Measurements from ENCODE around the gene RAP1GAP. TPM values are rescaled to one million over a fixed set of nuclear protein-coding genes. Genes with fewer than 3 reads are reported as not detected.

RAP1GAP gene
- total RNA-seq, 4 donors from 2014 or later = 1.9 to 6.8 (median 5.0) TPM

DNA sequence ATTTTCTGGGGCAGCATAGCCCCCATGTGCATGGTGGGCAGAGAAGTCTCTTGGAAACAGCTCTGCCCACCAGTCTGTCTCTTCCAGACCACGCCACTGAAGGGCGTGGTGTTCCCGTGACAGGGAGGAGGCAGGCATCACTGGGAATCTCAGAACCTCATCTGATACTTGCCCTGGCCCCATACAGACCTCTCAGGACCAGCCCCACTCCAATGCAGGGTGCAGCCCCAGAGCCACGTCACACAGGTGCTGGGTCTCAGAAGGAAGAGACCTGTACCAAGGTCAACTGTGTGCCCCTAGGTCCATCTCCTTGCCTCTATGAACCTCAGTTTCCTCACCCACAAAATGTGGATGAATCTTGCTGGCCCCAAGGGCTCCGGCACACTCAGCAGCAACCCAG, 7.3 kb downstream of the RAP1GAP start:
- no peak for TF ChIP-seq POLR2A (IDR thresholded peaks at IDR 0.05)
- TF ChIP-seq, protein P1, sequence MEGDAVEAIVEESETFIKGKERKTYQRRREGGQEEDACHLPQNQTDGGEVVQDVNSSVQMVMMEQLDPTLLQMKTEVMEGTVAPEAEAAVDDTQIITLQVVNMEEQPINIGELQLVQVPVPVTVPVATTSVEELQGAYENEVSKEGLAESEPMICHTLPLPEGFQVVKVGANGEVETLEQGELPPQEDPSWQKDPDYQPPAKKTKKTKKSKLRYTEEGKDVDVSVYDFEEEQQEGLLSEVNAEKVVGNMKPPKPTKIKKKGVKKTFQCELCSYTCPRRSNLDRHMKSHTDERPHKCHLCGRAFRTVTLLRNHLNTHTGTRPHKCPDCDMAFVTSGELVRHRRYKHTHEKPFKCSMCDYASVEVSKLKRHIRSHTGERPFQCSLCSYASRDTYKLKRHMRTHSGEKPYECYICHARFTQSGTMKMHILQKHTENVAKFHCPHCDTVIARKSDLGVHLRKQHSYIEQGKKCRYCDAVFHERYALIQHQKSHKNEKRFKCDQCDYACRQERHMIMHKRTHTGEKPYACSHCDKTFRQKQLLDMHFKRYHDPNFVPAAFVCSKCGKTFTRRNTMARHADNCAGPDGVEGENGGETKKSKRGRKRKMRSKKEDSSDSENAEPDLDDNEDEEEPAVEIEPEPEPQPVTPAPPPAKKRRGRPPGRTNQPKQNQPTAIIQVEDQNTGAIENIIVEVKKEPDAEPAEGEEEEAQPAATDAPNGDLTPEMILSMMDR (IDR thresholded peaks at IDR 0.05) = no peak
- peaks cover 4 to 22% (median 7%) of the 10 kb centered on the region in 3 donors for H3K4me1 ChIP-seq
- no peak overlapping the region for H3K27ac ChIP-seq
- no peaks in the 10 kb centered on the region for H3K36me3 ChIP-seq
- WGBS, 2 donors = 69% methylated on average over 3 of the region's 5 CpGs; no CpG with 5 or more reads in 1 of the 2 donors
- no peaks in the 10 kb centered on the region for H3K9me3 ChIP-seq
- no peak for DNase-seq
- intact Hi-C loops (cut with DNase I) = no loop called here
- H3K27me3 ChIP-seq = peaks cover 0 to 77% (median 0%) of the 10 kb centered on the region in 4 donors
- H3K4me3 ChIP-seq = no peak overlapping the region

DNA sequence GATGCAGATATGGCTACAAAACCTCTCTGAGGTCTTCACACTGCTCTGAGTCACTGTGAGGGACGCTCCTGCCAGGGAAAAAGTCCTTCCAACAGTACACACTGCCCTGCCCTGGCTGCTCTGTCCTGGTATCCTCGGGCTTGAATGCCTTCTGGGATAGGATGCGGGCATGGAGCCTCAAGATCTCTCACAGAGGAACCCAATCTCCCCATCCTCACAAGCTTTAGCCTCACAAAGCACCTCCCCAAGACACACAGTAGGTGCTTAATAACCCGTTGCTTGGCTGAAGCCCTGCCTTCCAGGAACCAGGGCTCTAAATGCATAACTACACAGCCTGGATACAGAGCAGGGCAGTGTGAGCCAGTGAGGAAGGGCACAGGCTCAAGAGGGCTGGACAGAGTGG, 9.2 kb downstream of the RAP1GAP start:
- Histone ChIP-seq H3K4me1 (peaks cover 4 to 22% (median 4%) of the 10 kb centered on the region in 3 donors), H3K27ac (no peak overlapping the region), H3K27me3 (peaks cover 0 to 57% (median 0%) of the 10 kb centered on the region in 4 donors), H3K9me3 (no peaks in the 10 kb centered on the region), H3K36me3 (no peaks in the 10 kb centered on the region), H3K4me3 (no peak overlapping the region)
- TF ChIP-seq, protein P1 (IDR thresholded peaks at IDR 0.05) = no peak
- no peak for TF ChIP-seq POLR2A (IDR thresholded peaks at IDR 0.05)
- WGBS, 2 donors = 50% methylated on average over 2 of the region's 4 CpGs; no CpG with 5 or more reads in 1 of the 2 donors
- intact Hi-C loops (cut with DNase I) = loop anchor here (10.0 kb wide), 2 partner anchors 135 to 295 kb away; no protein-coding TSS in a partner anchor
- no peak for DNase-seq

DNA sequence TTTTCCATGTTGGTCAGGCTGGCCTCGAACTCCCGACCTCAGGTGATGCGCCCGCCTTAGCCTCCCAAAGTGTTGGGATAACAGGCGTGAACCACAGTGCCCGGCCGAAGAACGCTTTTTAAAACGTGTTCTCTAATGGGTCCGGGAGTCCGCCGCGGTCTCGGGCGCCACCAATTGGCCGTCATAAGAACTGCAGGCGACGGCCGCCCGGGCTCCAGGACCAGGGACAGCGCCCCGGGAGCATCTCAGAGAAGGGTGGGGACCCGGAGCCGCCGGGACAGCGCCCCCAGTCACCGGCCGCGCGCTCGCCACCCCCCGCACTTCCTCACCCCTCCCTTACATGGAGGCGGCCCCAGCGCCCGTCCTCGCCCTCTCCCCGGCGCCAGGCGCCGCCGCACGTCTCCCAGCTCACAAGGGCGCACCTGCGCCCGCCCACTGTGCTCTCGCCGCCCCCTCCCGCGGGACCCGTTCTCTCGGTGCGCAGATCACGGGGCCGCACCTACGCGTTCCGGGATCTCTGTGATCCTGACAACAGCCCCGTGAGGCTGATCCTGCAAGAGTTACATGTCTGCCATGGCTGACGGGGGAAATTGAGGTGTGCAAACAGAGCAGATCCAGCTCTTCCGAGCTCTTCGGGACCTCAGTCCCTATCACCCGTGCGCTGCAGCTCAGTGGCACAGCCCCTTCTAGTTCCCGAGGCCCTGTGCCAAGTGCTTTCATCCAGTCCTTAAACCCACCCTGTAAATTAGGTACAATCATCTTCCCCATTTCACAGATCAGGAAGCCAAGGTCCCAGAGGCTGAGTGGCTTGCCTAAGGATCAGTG, 9.8 kb downstream of the RAP1GAP start:
- TF ChIP-seq, protein P1 (IDR thresholded peaks at IDR 0.05) = peak; percentile 88 to 98 (median 95)
- TF ChIP-seq POLR2A (IDR thresholded peaks at IDR 0.05) = no peak
- Histone ChIP-seq H3K27me3 (peaks cover 0 to 52% (median 0%) of the 10 kb centered on the region in 4 donors), H3K9me3 (no peaks in the 10 kb centered on the region), H3K4me3 (peak overlapping the region in 1 of 4 donors; percentile 46), H3K4me1 (peaks cover 4 to 22% (median 4%) of the 10 kb centered on the region in 3 donors), H3K36me3 (no peaks in the 10 kb centered on the region), H3K27ac (no peak overlapping the region)
- DNase-seq = peak; percentile 14
- intact Hi-C loops (cut with DNase I) = loop anchor here (10.0 kb wide), 2 partner anchors 135 to 295 kb away; no protein-coding TSS in a partner anchor
- 0 to 8% methylated on average over 8 to 23 of the region's 64 CpGs for WGBS, 2 donors

DNA sequence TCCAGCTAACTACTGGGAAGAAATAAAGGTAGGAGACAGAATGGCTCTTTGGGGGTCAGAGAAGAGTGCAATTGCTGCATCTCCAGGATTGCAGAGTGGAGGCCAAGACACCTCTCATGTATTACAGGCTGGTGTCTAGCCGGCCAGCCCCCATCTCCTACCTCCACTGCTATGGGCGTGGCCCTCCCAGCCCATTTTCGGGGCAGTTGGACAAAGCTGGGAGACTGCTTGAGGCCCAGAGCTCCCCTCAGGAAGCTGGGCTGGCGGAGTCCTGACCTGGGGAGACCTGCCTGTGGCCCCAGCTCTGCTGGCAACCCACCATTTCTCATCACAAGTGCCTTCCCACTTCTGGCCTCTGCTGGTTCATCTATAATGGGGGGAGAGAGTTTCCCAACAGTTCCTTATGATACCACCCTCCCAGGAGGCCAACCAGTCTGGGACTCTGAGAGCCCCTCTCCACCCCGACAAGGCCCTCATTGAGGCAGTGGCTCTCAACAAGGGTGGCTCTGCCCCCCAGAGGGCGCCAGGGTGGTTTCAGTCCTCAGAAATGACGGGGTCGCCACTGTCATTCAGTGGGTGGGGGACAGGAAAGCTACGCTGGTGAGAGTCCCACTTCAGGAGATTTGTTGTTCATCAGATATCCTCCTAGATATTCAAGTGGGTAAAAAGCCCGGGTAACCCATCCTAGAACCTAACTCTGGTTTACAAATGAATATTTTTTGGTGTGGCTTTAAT, 11.5 kb downstream of the RAP1GAP start:
- peaks cover 0 to 35% (median 0%) of the 10 kb centered on the region in 4 donors for H3K27me3 ChIP-seq
- no peaks in the 10 kb centered on the region for H3K36me3 ChIP-seq
- intact Hi-C loops (cut with DNase I) = loop anchor here (10.0 kb wide), 2 partner anchors 133 to 293 kb away; no protein-coding TSS in a partner anchor
- DNase-seq = no peak
- H3K4me1 ChIP-seq = peaks cover 4 to 24% (median 4%) of the 10 kb centered on the region in 3 donors
- TF ChIP-seq, protein P1 (IDR thresholded peaks at IDR 0.05) = no peak
- TF ChIP-seq POLR2A (IDR thresholded peaks at IDR 0.05) = no peak
- H3K4me3 ChIP-seq = no peak overlapping the region
- H3K9me3 ChIP-seq = no peaks in the 10 kb centered on the region
- H3K27ac ChIP-seq = no peak overlapping the region
- 65 to 71% methylated on average over 5 to 6 of the region's 10 CpGs for WGBS, 2 donors
